CD4-positive, alpha-beta T cell (primary cell): Measurements from ENCODE around the gene DECR2. TPM values are rescaled to one million over a fixed set of nuclear protein-coding genes. Genes with fewer than 3 reads are reported as not detected.
"Not testable (repeated sequence)": the region's sequence is repeated elsewhere in the genome, so short reads cannot be mapped to it uniquely, and the experiment has no call there.

Experiments used
- ATAC-seq: fragments of 200-7000 bp; cut with Tn5 transposase; one replicate; pipeline ENCODE4 v1.10.0; 2022; ENCODE audit warnings: mild to moderate bottlenecking; ENCODE audit not compliant: poor library complexity
- CTCF ChIA-PET: fragments of 350-600 bp; sonication (Branson Sonifier 250); formaldehyde crosslinking; loops from one replicate; lab custom pipeline; 2021; ENCODE audit warnings: antibody characterized with exemption, inconsistent platforms; lab: Charles Lee
- POLR2A ChIA-PET: fragments of 350-600 bp; sonication (Branson Sonifier 250); formaldehyde crosslinking; loops from one replicate; lab custom pipeline; 2021; ENCODE audit warnings: antibody characterized with exemption, inconsistent platforms; lab: Charles Lee
- DNase-seq, 14 experiments: peaks; one replicate each; pipeline ENCODE4 v3.0.0-alpha.2; 2013 to 2020; ENCODE audit warnings: mixed read lengths in 2 of 14
- H3K27ac ChIP-seq, 2 donors: one replicate each; pipeline versions ENCODE4 v1.5.1 to v1.7.0; 2013; ENCODE audit warnings: low read length in 2 of 2, low read depth in 1 of 2, mild to moderate bottlenecking in 1 of 2
- H3K27me3 ChIP-seq, 2 experiments: 1 replicate in 1 of 2; 2 replicates in 1 of 2; pipeline versions ENCODE4 v1.6.1 to v1.7.0; 2013; ENCODE audit warnings: low read length in 2 of 2, control low read depth in 1 of 2, mild to moderate bottlenecking in 1 of 2, moderate library complexity in 1 of 2; ENCODE audit not compliant: insufficient read depth in 2 of 2, control insufficient read depth in 1 of 2
- H3K36me3 ChIP-seq: one replicate; pipeline ENCODE4 v1.6.1; 2013; ENCODE audit warnings: low read length, control low read depth; ENCODE audit not compliant: insufficient read depth
- H3K4me1 ChIP-seq: one replicate; pipeline ENCODE4 v1.6.1; 2013; ENCODE audit warnings: low read length, control low read depth; ENCODE audit not compliant: insufficient read depth
- H3K4me3 ChIP-seq: one replicate; pipeline ENCODE4 v1.5.1; 2013; ENCODE audit warnings: mild to moderate bottlenecking, low read length, moderate library complexity
- H3K9me3 ChIP-seq, 2 experiments: 1 replicate in 1 of 2; 2 replicates in 1 of 2; pipeline versions ENCODE4 v1.6.1 to v1.7.0; 2013; ENCODE audit warnings: low read length in 2 of 2, mild to moderate bottlenecking in 2 of 2, control low read depth in 1 of 2, moderate library complexity in 1 of 2; ENCODE audit not compliant: control insufficient read depth in 1 of 2, insufficient read depth in 1 of 2
- H3K27ac Mint-ChIP-seq: one replicate; pipeline ENCODE4 v1.8.0; 2020; ENCODE audit warnings: mixed read lengths
- H3K27me3 Mint-ChIP-seq: one replicate; pipeline ENCODE4 v1.8.0; 2021; ENCODE audit warnings: mixed read lengths
- H3K36me3 Mint-ChIP-seq: one replicate; pipeline ENCODE4 v1.8.0; 2021; ENCODE audit warnings: low read depth, mixed read lengths
- H3K4me1 Mint-ChIP-seq: one replicate; pipeline ENCODE4 v1.8.0; 2021; ENCODE audit warnings: low read depth, mixed read lengths
- H3K4me3 Mint-ChIP-seq: one replicate; pipeline ENCODE4 v1.8.0; 2020; ENCODE audit warnings: mild to moderate bottlenecking, mixed read lengths
- H3K9me3 Mint-ChIP-seq: one replicate; pipeline ENCODE4 v1.8.0; 2020; ENCODE audit warnings: mixed read lengths
- CTCF ChIP-seq: fragments of 200-600 bp; IDR thresholded peaks from one replicate; pipeline ENCODE4 v1.8.0; 2022; ENCODE audit warnings: antibody characterized with exemption, mild to moderate bottlenecking
- intact Hi-C, 2 experiments: fragments of 100-400 bp; cut with DNase I in 1 of 2; cut with micrococcal nuclease in 1 of 2; formaldehyde crosslinking; loops; one replicate each; pipeline versions ENCODE4 v1.15.1 to v1.9.0; 2023 to 2025; cut with DNase I, micrococcal nuclease
- total RNA-seq, 174 experiments: library from RNA in 2 of 174; stranded (reverse) in 2 of 174; gene quantifications; one replicate each; pipeline ENCODE4 v1.2.3 and lab custom pipeline; 2021 to 2026

Gene DECR2
- total RNA-seq, 2 experiments from 2014 or later = 5.7 to 7.0 TPM

GRCh38 chr16:377419-377951 lies 24.2 kb upstream of the DECR2 start:
- H3K9me3 Mint-ChIP-seq = no peaks in the 10 kb centered on the region
- H3K27ac ChIP-seq = no peak overlapping the region
- peaks cover 43% of the 10 kb centered on the region for H3K36me3 ChIP-seq
- no peak overlapping the region for H3K4me3 Mint-ChIP-seq
- H3K27me3 Mint-ChIP-seq = no peaks in the 10 kb centered on the region
- no peak for ATAC-seq
- no peaks in the 10 kb centered on the region for H3K27me3 ChIP-seq
- peaks cover 26% of the 10 kb centered on the region for H3K36me3 Mint-ChIP-seq
- no peaks in the 10 kb centered on the region for H3K9me3 ChIP-seq
- H3K4me1 ChIP-seq = peaks cover 34% of the 10 kb centered on the region
- DNase-seq = no peak
- no peak overlapping the region for H3K4me3 ChIP-seq
- no peak for TF ChIP-seq CTCF
- ChIA-PET CTCF (no interaction called here), POLR2A (no interaction called here)
- peaks cover 13% of the 10 kb centered on the region for H3K4me1 Mint-ChIP-seq
- intact Hi-C loops = no loop called here
- H3K27ac Mint-ChIP-seq = no peak overlapping the region

- ATAC-seq, H3K9me3 Mint-ChIP-seq, H3K27me3 Mint-ChIP-seq, H3K27me3 ChIP-seq, CTCF ChIA-PET, H3K9me3 ChIP-seq, intact Hi-C loops, H3K4me3 ChIP-seq, DNase-seq, H3K27ac Mint-ChIP-seq: not testable (repeated sequence)
- Mint-ChIP-seq H3K4me3 (peak overlapping the region; percentile 34), H3K4me1 (peaks cover 21% of the 10 kb centered on the region), H3K36me3 (peaks cover 25% of the 10 kb centered on the region)
- H3K27ac ChIP-seq = peak overlapping the region; percentile 30 to 40
- peaks cover 42% of the 10 kb centered on the region for H3K4me1 ChIP-seq
- H3K36me3 ChIP-seq = peaks cover 40% of the 10 kb centered on the region
- POLR2A ChIA-PET = interaction anchor here (3.4 to 5.9 kb wide), 2 partner anchors 7 to 24 kb away, joined by 19 to 60 read pairs; partner anchors contain the start of genes AXIN1 and MRPL28
Measured at GRCh38 chr16:378113-378820, 23.4 kb upstream of the DECR2 start.

DNA sequence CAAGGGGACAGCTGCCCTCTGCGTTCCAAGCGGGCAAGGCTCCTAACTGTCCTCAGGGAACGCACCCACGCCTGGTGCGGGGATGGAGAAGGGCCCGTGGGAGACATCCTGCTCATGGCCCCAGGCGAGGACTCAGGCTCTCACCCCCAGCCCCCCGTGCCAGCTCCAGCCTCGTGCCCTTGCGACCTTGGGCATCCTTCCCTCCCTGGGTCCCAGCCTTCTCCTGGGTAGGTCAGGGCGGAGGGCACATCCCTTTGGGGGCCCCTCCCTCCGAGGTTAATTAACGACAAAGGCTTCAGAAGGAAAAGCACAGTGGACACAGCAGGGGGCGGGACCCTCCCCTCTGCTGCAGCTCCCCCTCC lies 22.9 kb upstream of the DECR2 start:
- peak overlapping the region; percentile 62 for H3K4me3 Mint-ChIP-seq
- peaks cover 35% of the 10 kb centered on the region for H3K36me3 ChIP-seq
- intact Hi-C loops = no loop called here
- H3K9me3 ChIP-seq = no peaks in the 10 kb centered on the region
- no peak for TF ChIP-seq CTCF
- H3K27ac Mint-ChIP-seq = peak overlapping the region; percentile 98
- H3K4me3 ChIP-seq = no peak overlapping the region
- peaks cover 26% of the 10 kb centered on the region for H3K4me1 Mint-ChIP-seq
- no peaks in the 10 kb centered on the region for H3K27me3 ChIP-seq
- H3K27me3 Mint-ChIP-seq = no peaks in the 10 kb centered on the region
- peaks cover 48% of the 10 kb centered on the region for H3K4me1 ChIP-seq
- DNase-seq = no peak
- H3K36me3 Mint-ChIP-seq = peaks cover 22% of the 10 kb centered on the region
- peak overlapping the region; percentile 30 to 40 for H3K27ac ChIP-seq
- ChIA-PET CTCF (no interaction called here), POLR2A (interaction anchor here (0.5 to 5.9 kb wide), 5 partner anchors 8 to 197 kb away, joined by 3 to 60 read pairs (median 5); partner anchors contain the start of genes AXIN1, DECR2 and MRPL28)
- H3K9me3 Mint-ChIP-seq = no peaks in the 10 kb centered on the region
- no peak for ATAC-seq
